ENCODE data around the gene RAVER1.
A peak's percentile ranks its signal among the peaks of the same experiment; 100 is the strongest.

Gene RAVER1

GRCh38 chr19:10339380-10339960 lies 6.1 kb upstream of the RAVER1 start, which contains the start of gene ICAM3:
Gene ICAM3 (minus strand): TSS chr19:10339624. CDS start chr19:10339614, 10 bp downstream.
- TF ChIP-seq, protein P1, sequence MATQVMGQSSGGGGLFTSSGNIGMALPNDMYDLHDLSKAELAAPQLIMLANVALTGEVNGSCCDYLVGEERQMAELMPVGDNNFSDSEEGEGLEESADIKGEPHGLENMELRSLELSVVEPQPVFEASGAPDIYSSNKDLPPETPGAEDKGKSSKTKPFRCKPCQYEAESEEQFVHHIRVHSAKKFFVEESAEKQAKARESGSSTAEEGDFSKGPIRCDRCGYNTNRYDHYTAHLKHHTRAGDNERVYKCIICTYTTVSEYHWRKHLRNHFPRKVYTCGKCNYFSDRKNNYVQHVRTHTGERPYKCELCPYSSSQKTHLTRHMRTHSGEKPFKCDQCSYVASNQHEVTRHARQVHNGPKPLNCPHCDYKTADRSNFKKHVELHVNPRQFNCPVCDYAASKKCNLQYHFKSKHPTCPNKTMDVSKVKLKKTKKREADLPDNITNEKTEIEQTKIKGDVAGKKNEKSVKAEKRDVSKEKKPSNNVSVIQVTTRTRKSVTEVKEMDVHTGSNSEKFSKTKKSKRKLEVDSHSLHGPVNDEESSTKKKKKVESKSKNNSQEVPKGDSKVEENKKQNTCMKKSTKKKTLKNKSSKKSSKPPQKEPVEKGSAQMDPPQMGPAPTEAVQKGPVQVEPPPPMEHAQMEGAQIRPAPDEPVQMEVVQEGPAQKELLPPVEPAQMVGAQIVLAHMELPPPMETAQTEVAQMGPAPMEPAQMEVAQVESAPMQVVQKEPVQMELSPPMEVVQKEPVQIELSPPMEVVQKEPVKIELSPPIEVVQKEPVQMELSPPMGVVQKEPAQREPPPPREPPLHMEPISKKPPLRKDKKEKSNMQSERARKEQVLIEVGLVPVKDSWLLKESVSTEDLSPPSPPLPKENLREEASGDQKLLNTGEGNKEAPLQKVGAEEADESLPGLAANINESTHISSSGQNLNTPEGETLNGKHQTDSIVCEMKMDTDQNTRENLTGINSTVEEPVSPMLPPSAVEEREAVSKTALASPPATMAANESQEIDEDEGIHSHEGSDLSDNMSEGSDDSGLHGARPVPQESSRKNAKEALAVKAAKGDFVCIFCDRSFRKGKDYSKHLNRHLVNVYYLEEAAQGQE (IDR thresholded peaks at IDR 0.05; ENCODE audit: insufficient read depth in 1 of 2, low read depth in 2 of 2, low read length in 2 of 2) = no peak
- no peak for TF ChIP-seq FOXP2 (optimal IDR thresholded peaks at IDR 0.05; ENCODE audit: borderline replicate concordance, extremely low read depth, extremely low read length, insufficient read depth)
- no peak for TF ChIP-seq TAF1 (IDR thresholded peaks at IDR 0.05; ENCODE audit: borderline replicate concordance, insufficient read depth, low read length)
- no peak for TF ChIP-seq POLR2AphosphoS5 (IDR thresholded peaks at IDR 0.05; ENCODE audit: low read depth, low read length)
- no peak for TF ChIP-seq SIN3A (IDR thresholded peaks at IDR 0.05; ENCODE audit: borderline replicate concordance, insufficient read depth, low read length)

DNA sequence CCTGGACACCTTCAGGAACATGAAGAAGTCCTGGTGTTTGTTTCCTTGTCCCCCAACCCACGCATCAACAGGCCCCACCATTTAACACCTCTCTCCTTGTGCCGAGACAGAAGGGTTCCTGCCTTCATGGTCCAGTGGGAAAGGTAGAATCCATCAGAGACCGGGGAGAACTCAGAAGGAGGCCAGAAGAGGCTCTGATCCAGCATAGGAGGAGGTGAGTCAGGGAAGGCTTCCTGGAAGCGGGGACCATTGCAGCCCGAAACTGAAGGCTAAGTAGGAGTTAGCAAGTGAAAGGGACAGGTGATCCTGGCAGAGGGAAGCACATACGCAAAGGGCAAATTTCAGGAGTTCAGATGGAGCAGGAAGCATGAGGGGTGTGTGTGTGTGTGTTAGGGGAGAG lies 5.6 kb upstream of the RAVER1 start:
- no peak for TF ChIP-seq POLR2AphosphoS5 (IDR thresholded peaks at IDR 0.05; ENCODE audit: low read depth, low read length)
- no peak for TF ChIP-seq TAF1 (IDR thresholded peaks at IDR 0.05; ENCODE audit: borderline replicate concordance, insufficient read depth, low read length)
- TF ChIP-seq, protein P1 (IDR thresholded peaks at IDR 0.05; ENCODE audit: insufficient read depth in 1 of 2, low read depth in 2 of 2, low read length in 2 of 2) = no peak
- TF ChIP-seq SIN3A (IDR thresholded peaks at IDR 0.05; ENCODE audit: borderline replicate concordance, insufficient read depth, low read length) = no peak
- no peak for TF ChIP-seq FOXP2 (optimal IDR thresholded peaks at IDR 0.05; ENCODE audit: borderline replicate concordance, extremely low read depth, extremely low read length, insufficient read depth)

- TF ChIP-seq POLR2AphosphoS5 (IDR thresholded peaks at IDR 0.05; ENCODE audit: low read depth, low read length) (no peak), TAF1 (IDR thresholded peaks at IDR 0.05; ENCODE audit: borderline replicate concordance, insufficient read depth, low read length) (no peak), SIN3A (IDR thresholded peaks at IDR 0.05; ENCODE audit: borderline replicate concordance, insufficient read depth, low read length) (no peak), FOXP2 (optimal IDR thresholded peaks at IDR 0.05; ENCODE audit: borderline replicate concordance, extremely low read depth, extremely low read length, insufficient read depth) (no peak)
- TF ChIP-seq, protein P1 (IDR thresholded peaks at IDR 0.05; ENCODE audit: insufficient read depth in 1 of 2, low read depth in 2 of 2, low read length in 2 of 2) = no peak
Observed at GRCh38 chr19:10335352-10335985, 2.1 kb upstream of the RAVER1 start.

DNA sequence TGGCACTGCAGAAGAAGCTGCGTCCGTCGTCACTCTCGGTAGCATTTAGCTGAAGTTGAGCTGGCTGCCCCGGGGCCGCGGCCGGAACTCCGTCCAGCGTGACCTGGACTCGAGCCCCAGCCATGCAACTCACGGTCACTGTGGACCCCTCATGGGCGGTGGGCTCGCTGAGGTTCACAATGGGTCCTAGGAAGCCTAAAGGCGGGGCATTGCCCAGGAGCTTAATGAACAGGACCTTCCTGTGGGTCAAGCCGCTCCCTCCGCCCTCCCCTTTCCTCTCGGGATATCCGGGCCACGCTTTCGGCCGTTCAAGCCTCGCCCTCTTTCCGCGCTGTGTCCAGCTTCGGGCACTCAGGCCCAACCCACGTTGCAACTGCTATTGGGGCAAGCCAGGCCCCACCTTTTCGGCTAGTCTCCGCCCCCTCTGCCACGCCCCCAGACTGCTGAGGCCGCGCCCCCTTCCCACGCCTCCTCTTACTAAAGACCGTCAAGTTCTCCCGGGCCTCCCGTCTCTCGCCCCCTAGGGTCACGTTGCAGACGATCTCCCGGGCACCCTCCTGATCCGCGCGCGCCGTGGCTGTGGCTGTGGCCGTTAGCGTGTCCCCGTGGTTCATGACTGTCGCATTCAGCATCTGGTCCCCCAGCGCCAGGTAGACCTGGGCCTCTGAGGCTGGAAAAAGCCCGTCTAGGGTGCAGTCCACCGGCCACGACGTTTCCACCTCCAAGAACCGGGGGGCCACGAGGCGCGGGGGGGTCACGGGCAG lies 1.4 kb upstream of the RAVER1 start:
- TF ChIP-seq TAF1 (IDR thresholded peaks at IDR 0.05; ENCODE audit: borderline replicate concordance, insufficient read depth, low read length) = no peak
- peak; percentile 42; the same call in 1 of the 2 replicates for TF ChIP-seq POLR2AphosphoS5 (IDR thresholded peaks at IDR 0.05; ENCODE audit: low read depth, low read length)
- no peak for TF ChIP-seq FOXP2 (optimal IDR thresholded peaks at IDR 0.05; ENCODE audit: borderline replicate concordance, extremely low read depth, extremely low read length, insufficient read depth)
- TF ChIP-seq, protein P1 (IDR thresholded peaks at IDR 0.05; ENCODE audit: insufficient read depth in 1 of 2, low read depth in 2 of 2, low read length in 2 of 2) = no peak
- TF ChIP-seq SIN3A (IDR thresholded peaks at IDR 0.05; ENCODE audit: borderline replicate concordance, insufficient read depth, low read length) = peak; percentile 35; the same call in 1 of the 2 replicates
